HL-60 (cell line): Measurements from ENCODE around the gene PC.

Source experiments
- TF ChIP-seq, protein P1 (sequence below): IDR thresholded peaks from one replicate; pipeline ENCODE4 v1.5.1; 2011; ENCODE audit warnings: low read length, control low read depth, inconsistent platforms; ENCODE audit not compliant: insufficient read depth
- TF ChIP-seq, protein P2 (sequence below): IDR thresholded peaks from 2 replicates; pipeline ENCODE4 v1.6.1; 2012; ENCODE audit warnings: low read depth; ENCODE audit not compliant: insufficient replicate concordance

GRCh38 chr11:66962247-66962646 is 4.1 kb upstream of the PC start:
- TF ChIP-seq, protein P1, sequence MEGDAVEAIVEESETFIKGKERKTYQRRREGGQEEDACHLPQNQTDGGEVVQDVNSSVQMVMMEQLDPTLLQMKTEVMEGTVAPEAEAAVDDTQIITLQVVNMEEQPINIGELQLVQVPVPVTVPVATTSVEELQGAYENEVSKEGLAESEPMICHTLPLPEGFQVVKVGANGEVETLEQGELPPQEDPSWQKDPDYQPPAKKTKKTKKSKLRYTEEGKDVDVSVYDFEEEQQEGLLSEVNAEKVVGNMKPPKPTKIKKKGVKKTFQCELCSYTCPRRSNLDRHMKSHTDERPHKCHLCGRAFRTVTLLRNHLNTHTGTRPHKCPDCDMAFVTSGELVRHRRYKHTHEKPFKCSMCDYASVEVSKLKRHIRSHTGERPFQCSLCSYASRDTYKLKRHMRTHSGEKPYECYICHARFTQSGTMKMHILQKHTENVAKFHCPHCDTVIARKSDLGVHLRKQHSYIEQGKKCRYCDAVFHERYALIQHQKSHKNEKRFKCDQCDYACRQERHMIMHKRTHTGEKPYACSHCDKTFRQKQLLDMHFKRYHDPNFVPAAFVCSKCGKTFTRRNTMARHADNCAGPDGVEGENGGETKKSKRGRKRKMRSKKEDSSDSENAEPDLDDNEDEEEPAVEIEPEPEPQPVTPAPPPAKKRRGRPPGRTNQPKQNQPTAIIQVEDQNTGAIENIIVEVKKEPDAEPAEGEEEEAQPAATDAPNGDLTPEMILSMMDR: no peak
- TF ChIP-seq, protein P2, sequence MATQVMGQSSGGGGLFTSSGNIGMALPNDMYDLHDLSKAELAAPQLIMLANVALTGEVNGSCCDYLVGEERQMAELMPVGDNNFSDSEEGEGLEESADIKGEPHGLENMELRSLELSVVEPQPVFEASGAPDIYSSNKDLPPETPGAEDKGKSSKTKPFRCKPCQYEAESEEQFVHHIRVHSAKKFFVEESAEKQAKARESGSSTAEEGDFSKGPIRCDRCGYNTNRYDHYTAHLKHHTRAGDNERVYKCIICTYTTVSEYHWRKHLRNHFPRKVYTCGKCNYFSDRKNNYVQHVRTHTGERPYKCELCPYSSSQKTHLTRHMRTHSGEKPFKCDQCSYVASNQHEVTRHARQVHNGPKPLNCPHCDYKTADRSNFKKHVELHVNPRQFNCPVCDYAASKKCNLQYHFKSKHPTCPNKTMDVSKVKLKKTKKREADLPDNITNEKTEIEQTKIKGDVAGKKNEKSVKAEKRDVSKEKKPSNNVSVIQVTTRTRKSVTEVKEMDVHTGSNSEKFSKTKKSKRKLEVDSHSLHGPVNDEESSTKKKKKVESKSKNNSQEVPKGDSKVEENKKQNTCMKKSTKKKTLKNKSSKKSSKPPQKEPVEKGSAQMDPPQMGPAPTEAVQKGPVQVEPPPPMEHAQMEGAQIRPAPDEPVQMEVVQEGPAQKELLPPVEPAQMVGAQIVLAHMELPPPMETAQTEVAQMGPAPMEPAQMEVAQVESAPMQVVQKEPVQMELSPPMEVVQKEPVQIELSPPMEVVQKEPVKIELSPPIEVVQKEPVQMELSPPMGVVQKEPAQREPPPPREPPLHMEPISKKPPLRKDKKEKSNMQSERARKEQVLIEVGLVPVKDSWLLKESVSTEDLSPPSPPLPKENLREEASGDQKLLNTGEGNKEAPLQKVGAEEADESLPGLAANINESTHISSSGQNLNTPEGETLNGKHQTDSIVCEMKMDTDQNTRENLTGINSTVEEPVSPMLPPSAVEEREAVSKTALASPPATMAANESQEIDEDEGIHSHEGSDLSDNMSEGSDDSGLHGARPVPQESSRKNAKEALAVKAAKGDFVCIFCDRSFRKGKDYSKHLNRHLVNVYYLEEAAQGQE: no peak
